GM18873 (cell line): Measurements from ENCODE around the gene INPP5D.
"Not testable (repeated sequence)": the region's sequence is repeated elsewhere in the genome, so short reads cannot be mapped to it uniquely, and the experiment has no call there.

ENCODE experiments used
- ATAC-seq: cut with Tn5 transposase; IDR thresholded peaks from one replicate; pipeline ENCODE4 v1.9.1; 2021; ENCODE audit warnings: mild to moderate bottlenecking, moderate library complexity, moderate number of reproducible peaks; ENCODE audit not compliant: unreplicated experiment, low FRiP score

The INPP5D gene

DNA sequence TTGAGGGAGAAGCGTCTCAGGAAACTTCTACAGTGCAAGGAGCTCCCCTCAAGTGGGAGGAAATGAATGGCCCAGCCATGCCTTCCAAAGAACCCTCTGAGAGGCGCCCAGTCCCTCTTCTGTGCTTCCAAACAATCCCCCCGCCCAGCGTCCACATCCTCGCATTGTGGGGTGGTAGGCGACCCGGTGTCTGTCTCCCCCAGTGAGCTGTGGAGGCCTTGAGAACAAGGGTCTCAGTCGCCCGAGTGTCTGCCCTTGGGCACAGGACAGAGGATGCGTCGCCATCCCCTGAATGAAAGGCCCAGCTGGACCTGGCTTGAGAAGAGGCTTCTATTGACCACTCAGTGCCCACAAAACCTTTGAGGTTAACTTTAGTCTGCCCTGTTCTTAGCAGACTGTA lies 29.7 kb downstream of the INPP5D start:
- ATAC-seq: no peak

DNA sequence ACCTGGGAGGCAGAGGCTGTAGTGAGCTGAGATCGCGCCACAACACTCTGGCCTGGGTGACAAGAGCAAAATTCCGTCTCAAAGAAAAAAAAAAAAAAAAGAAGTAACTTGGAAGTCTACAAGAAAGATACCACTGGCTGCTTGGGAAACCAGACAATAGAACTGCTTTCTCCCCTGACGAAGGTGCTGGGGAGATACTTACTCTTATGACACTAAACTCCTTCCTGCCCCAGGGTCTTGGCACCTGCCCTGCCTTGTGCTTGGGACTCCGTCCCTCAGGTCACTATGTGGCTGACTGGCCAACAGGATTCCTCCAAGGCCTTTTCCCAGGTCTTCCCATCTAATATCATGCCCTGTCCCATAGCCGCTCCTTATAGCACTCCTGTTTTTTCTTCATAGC lies 30.7 kb downstream of the INPP5D start:
- ATAC-seq: no peak

- ATAC-seq: no peak
These were observed 31.6 kb downstream of the INPP5D start for GRCh38 chr2:233091595-233092375.

- no peak for ATAC-seq
These were observed 32.5 kb downstream of the INPP5D start for GRCh38 chr2:233092432-233093165.

DNA sequence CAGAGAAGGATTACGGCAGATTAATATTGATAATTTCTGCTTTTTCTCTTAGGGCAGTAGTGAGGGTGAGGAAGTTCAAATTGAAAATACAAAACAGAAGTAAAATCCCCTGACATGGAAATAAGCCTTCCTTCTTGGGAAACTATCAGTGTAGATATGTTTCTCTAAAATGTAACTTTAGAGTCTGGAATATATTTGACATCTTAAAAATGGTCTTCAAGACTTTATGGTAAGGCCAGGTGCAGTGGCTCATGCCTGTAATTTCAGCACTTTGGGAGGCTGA lies 33.0 kb downstream of the INPP5D start:
- no peak for ATAC-seq

DNA sequence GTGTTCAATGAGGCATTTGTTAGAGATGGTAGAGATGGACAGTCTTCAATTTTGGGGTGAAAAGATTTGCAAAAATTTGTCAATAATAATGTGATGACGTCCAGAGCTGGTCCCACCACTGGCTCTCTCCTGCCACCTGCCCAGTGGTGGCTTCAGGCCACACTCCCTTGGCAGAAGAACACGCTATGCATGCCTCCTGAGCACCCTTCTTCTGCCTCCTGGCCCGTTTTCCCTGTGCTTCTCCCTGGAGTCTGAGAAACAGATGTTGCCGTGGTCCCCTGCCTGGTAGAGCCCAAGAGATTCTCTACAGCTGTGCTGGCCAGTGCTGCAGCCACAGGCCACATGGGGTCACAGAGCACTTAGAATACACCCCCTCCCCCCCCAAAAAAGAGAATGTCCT lies 33.6 kb downstream of the INPP5D start:
- no peak for ATAC-seq

GRCh38 chr2:233094614-233095013 lies 34.5 kb downstream of the INPP5D start:
- no peak for ATAC-seq

DNA sequence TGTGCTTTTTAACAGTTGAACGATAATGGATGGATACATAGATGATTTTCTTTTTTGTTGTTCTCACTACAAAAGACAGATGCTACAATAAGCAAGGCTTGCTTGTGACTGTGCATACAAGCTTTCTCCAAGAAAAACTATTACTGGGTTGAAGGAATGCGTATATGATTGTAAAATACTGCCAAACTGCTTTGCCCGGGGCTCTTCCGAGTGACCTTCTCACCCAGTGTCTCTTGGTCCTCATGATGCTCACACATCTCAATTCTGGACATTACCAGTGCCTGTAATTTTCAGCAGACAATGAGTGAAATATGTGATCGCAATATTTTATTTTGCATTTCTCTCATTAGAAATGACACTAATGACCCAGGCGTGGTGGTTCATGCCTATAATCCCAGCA lies 35.9 kb downstream of the INPP5D start:
- ATAC-seq: no peak

DNA sequence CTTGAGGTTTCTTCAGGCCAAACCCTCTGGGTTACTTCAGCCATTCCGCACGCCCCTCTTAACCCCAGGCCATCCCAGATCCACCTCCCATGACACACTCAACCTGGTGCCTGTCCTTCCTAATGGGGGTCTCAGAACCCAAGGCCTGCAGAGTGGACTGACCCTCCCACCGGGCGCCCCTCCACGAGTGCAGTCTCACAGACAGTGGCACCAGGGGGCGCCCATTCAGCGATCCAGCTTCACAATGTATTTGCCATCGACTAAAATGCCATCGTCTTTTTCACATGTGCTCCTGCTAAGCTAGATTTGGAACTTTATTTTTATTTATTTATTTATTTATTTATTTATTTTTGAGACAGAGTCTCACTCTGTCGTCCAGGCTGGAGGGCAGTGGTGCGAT lies 38.5 kb downstream of the INPP5D start:
- ATAC-seq: no peak

- ATAC-seq: not testable (repeated sequence)
These were observed 39.7 kb downstream of the INPP5D start for GRCh38 chr2:233099820-233100191.

DNA sequence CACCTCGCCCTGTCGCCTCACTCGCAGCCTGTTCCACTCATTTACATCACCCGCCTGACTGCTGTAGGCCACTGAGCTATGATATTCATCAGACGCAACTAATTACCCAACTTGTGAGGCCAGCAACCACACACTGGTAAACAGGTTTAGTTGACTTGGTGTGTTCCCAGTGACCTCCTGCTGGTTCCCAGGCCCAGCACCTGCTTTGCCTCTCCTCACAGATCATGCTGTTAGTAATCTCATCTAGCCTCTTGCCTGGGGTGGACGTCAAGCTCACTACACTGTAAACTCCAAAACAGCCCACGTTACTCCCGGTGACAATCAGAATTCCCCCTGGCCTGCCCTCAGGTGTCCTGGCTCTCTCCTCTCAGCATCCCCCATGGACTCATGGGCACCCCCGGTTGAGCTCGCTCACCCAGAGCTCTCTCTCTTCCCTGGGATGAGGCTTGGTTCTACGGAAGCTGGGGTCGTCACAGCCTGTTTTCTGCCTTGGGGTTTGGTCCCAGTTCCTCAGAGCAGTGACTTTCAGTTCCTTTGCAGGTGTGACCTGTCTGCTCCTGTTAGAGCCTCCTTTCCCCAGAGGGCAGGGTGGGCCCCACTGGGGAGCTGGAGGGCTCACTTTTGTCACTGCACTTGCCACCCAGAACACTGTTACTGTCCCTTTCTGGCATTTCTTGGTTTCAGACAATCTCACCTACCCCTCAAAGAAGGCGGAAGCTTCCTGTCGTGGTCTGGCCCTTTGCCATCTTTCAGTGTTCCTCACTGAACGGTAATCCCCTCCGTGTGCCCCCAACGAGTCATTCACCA lies 40.3 kb downstream of the INPP5D start:
- ATAC-seq: peak; percentile 78

DNA sequence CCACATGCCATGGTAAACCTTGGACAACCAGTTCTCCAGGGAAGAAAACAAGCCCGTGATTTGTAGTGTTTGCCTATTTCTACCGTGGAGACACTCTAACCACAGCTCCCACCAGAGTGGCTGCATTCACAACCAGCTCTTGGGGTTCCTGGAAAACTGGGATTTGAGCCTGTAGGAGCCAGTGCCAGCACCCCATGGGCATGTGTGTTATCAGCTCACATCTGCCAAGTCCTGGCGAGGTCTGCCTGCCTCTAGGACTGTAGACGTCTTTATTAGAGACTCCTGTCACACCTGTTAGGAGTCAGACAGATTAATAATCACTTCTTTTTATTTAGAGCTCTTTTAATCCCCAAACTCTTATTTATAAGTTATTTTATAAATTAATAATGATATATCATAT lies 41.0 kb downstream of the INPP5D start:
- ATAC-seq: no peak

DNA sequence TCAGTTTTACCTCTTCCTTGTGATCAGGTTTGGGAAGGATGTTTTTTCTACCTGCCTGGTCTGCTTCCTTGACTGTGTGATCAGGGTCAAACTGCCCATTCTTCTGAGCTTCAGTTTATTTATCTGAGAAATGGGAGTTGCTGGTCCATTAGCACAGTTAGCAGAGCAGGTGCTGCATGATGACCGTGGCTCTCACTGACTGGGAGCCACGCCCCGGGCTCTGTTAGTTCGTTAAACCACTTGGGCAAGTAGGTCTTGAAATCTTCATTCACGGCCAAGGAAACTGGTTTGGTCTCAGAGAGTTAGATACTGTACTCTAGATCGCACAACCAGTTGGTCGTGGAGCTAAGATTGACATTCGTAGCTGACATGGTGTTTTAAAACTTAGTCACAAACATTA lies 41.7 kb downstream of the INPP5D start:
- no peak for ATAC-seq

DNA sequence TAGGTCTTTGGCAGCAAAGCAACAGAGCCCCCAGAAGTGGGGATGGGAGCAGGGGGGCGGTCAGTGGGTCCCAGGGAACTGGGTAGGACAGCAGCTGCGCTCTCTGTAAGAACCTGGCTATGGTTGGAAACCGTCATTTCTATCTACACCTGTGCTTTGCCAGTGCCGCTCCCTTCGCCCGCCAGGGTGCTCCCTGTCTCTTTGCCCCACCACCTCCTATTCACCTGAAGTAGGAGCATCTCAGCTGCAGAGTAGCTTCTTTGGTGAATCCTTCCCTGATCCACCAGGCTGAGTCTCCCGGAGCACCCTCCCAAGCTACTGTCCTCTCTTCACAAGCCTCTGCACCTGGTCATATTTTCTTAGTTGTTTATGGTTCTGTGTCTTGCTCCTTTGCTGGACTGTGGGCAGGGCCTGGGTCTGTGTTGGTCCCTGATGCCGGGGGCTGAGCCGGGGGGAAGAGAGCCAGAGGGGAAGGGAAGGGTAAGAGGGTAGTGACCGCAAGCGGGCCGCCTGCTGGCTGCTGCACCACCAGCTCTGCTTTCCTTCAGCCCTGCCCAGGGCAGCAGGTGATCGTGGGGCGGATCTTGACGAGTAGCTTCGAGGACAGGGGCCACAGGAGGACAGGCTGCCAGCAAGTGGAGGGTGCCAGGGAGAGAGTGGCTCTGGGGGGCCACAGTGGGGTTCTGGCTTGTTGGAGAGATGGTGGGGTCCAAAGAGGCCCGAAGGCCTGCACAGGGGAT lies 45.2 kb downstream of the INPP5D start:
- no peak for ATAC-seq

DNA sequence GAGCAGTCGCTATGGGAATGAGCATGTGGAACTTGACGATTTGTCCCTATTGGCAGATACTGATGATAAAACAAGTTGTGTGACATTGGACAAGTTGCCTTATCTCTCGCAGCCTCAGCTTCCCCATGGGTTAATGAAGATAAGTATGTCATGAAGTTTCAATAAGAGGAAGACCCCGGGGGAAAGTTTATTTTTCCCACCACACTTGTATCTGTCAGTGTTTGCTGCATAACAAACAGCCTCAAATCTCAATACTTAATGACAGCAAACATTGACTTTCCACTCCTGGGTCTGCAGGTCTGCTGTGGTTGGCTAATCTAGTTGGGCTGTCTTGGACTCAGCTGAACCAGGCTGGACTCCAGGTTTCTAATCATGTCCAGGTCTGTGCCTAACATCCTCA lies 45.8 kb downstream of the INPP5D start:
- no peak for ATAC-seq

DNA sequence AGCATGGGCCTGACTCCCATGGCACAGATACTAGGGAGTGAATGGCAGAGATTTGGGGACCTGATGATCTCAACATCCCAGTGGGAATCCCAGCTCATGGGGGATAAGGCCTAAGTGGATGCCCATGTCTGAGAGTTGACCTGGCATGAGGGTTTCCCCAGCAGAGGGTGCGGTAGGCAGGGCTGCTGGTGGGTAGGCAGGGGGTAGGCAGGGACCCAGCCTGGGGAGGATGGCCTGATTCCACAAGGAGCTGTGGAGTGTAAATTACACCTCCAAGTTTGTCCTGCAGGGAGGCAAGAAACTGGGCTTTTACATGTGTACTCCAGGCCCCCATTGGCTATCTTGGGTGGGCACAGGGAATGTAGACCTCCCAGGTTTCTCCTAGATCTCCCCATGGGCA lies 46.9 kb downstream of the INPP5D start:
- ATAC-seq: no peak

- ATAC-seq: no peak
These were observed 47.7 kb downstream of the INPP5D start for GRCh38 chr2:233107831-233108300.

DNA sequence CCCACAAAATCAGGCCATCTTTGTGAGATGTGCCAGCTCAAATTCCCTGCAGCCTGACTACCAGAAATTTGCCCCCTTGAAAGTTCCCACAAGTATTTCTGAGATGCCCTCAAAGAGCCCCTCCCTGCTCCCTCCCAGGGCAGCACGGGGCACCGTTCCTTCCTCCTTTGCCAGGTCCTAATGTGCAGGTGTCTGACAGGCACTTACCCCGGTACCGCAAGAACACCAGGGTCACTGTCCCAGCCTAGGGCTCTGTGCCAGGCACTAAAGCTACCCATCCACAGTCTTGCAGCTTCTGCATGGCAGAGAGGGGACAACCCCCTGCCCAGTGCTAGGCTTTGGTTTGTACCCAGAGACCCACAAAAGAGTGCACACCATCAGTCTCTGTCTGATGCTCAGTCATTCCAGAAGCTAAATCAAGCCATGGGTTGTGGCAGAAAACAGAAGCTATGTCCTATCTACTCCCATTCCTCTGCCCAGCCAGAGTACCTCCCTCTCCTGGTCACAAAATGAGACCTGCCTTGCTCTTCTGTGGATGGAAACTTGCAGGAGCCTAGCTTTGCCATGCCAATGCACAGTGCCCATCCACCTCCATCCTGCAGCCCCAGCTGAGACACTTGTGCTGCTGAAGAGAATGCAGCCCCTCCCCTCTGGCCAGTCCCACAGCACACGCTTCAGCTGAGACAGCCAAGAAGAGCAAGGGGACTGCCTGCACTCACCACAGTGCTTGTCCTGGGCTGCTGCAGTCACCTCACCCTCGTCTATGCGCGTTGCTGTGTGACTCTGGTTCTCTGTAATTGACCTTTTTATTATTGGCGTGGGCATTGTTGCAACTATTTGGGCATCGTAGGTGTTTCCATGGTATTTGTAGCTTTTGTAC lies 48.7 kb downstream of the INPP5D start:
- ATAC-seq: no peak

- ATAC-seq: no peak
These were observed 51.3 kb downstream of the INPP5D start for GRCh38 chr2:233111427-233111826.

GRCh38 chr2:233112329-233112728 lies 52.2 kb downstream of the INPP5D start:
- no peak for ATAC-seq
